Loucy (cell line): ENCODE measurements around the gene PARP8.

Experiments used
- H2AFZ ChIP-seq: fragments of 200-600 bp; sonication (generic); 2 replicates; pipeline ENCODE4 v1.6.0; 2016; ENCODE audit warnings: antibody characterized with exemption, mild to moderate bottlenecking, low read length, moderate library complexity
- H3F3A ChIP-seq: fragments of 200-600 bp; 2 replicates; pipeline ENCODE4 v1.6.0; 2016; ENCODE audit warnings: antibody characterized with exemption, low read depth, mild to moderate bottlenecking
- H3K27me3 ChIP-seq: fragments of 200-600 bp; sonication (generic); 2 replicates; pipeline ENCODE4 v1.6.1; 2014; ENCODE audit warnings: low read length, mild to moderate bottlenecking; ENCODE audit not compliant: insufficient read depth, poor library complexity, severe bottlenecking
- H3K36me3 ChIP-seq: fragments of 200-600 bp; sonication (generic); 2 replicates; pipeline ENCODE4 v1.6.1; 2016; ENCODE audit warnings: low read length; ENCODE audit not compliant: insufficient read depth
- H3K4me1 ChIP-seq: fragments of 200-600 bp; sonication (generic); 2 replicates; pipeline ENCODE4 v1.5.1; 2014; ENCODE audit warnings: low read length, mild to moderate bottlenecking; ENCODE audit not compliant: insufficient read depth, poor library complexity, severe bottlenecking
- H3K4me2 ChIP-seq: fragments of 200-600 bp; sonication (generic); 2 replicates; pipeline ENCODE4 v1.6.0; 2014; ENCODE audit warnings: antibody characterized with exemption, low read length, low read depth, mild to moderate bottlenecking; ENCODE audit not compliant: poor library complexity, severe bottlenecking
- H3K4me3 ChIP-seq: fragments of 200-600 bp; sonication (generic); 2 replicates; pipeline ENCODE4 v1.5.1; 2014; ENCODE audit warnings: low read length, mild to moderate bottlenecking, mixed read lengths; ENCODE audit not compliant: poor library complexity, severe bottlenecking
- H3K79me2 ChIP-seq: fragments of 200-600 bp; sonication (generic); 2 replicates; pipeline ENCODE4 v1.6.1; 2014; ENCODE audit warnings: low read length; ENCODE audit not compliant: insufficient read depth
- H3K9ac ChIP-seq: fragments of 200-600 bp; sonication (generic); 2 replicates; pipeline ENCODE4 v1.6.0; 2014; ENCODE audit warnings: mild to moderate bottlenecking, low read depth, low read length, moderate library complexity; ENCODE audit not compliant: poor library complexity, severe bottlenecking
- H3K9me2 ChIP-seq: fragments of 200-600 bp; sonication (generic); replicated peaks from 2 replicates; pipeline ENCODE4 v1.6.1; 2016; ENCODE audit warnings: low read depth, low read length, mixed read lengths
- H3K9me3 ChIP-seq: fragments of 200-600 bp; sonication (generic); 2 replicates; pipeline ENCODE4 v1.6.1; 2014; ENCODE audit warnings: mild to moderate bottlenecking, antibody characterized with exemption, low read length, low read depth; ENCODE audit not compliant: insufficient read depth
- H4K20me1 ChIP-seq: fragments of 200-600 bp; sonication (generic); 2 replicates; pipeline ENCODE4 v1.6.0; 2014; ENCODE audit warnings: antibody characterized with exemption, low read length, mild to moderate bottlenecking; ENCODE audit not compliant: insufficient read depth, poor library complexity, severe bottlenecking
- EZH2phosphoT487 ChIP-seq: fragments of 200-600 bp; IDR thresholded peaks from 2 replicates; pipeline ENCODE4 v1.6.1; 2018; ENCODE audit warnings: antibody characterized with exemption, mild to moderate bottlenecking, moderate library complexity, borderline replicate concordance
- TF ChIP-seq, protein P1 (sequence below): fragments of 200-600 bp; sonication (generic); conservative IDR thresholded peaks from 2 replicates; pipeline ENCODE4 v1.5.1; 2014; ENCODE audit warnings: mild to moderate bottlenecking, antibody characterized with exemption, low read length

The PARP8 gene

DNA sequence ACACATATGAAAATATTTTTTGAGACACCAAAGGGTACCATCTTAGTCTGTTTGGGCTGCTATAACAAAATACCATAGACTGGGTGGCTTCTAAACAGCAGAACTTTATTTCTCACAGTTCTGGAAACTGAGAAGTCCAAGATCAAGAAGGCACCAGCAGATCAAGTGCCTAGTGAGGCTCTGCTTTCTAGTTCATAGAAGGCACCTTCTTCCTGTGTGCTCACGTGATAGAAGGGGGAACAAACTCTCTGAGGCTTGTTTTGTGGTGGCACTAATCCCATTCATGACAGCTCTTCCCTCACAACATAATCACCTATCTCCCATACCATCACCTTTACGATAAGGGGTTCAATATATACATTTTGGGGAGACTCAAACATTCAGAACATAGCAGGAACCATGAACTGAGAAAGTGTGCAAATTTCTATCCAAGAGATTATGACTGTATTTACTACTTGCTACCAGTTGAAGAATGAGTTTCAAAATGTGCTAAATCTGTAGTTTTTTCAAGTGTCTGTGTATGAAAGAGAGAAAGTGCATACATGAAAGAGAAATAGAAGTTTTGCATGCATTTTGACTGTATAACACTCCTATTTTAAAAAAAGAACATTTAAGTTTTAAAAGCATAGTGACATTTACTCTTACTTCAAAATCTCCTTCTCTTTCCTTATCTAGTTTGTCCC lies 207.3 kb downstream of the PARP8 start:
- Histone ChIP-seq H3K9me2 (no peaks in the 10 kb centered on the region), H3K79me2 (no peaks in the 10 kb centered on the region), H3F3A (no peaks in the 10 kb centered on the region), H3K9ac (no peak overlapping the region), H2AFZ (no peak overlapping the region), H3K4me3 (no peak overlapping the region), H3K9me3 (no peaks in the 10 kb centered on the region), H4K20me1 (no peaks in the 10 kb centered on the region), H3K4me1 (no peaks in the 10 kb centered on the region), H3K4me2 (no peak overlapping the region), H3K36me3 (no peaks in the 10 kb centered on the region), H3K27me3 (no peaks in the 10 kb centered on the region)
- no peak for TF ChIP-seq EZH2phosphoT487
- TF ChIP-seq, protein P1, sequence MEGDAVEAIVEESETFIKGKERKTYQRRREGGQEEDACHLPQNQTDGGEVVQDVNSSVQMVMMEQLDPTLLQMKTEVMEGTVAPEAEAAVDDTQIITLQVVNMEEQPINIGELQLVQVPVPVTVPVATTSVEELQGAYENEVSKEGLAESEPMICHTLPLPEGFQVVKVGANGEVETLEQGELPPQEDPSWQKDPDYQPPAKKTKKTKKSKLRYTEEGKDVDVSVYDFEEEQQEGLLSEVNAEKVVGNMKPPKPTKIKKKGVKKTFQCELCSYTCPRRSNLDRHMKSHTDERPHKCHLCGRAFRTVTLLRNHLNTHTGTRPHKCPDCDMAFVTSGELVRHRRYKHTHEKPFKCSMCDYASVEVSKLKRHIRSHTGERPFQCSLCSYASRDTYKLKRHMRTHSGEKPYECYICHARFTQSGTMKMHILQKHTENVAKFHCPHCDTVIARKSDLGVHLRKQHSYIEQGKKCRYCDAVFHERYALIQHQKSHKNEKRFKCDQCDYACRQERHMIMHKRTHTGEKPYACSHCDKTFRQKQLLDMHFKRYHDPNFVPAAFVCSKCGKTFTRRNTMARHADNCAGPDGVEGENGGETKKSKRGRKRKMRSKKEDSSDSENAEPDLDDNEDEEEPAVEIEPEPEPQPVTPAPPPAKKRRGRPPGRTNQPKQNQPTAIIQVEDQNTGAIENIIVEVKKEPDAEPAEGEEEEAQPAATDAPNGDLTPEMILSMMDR, result no peak

DNA sequence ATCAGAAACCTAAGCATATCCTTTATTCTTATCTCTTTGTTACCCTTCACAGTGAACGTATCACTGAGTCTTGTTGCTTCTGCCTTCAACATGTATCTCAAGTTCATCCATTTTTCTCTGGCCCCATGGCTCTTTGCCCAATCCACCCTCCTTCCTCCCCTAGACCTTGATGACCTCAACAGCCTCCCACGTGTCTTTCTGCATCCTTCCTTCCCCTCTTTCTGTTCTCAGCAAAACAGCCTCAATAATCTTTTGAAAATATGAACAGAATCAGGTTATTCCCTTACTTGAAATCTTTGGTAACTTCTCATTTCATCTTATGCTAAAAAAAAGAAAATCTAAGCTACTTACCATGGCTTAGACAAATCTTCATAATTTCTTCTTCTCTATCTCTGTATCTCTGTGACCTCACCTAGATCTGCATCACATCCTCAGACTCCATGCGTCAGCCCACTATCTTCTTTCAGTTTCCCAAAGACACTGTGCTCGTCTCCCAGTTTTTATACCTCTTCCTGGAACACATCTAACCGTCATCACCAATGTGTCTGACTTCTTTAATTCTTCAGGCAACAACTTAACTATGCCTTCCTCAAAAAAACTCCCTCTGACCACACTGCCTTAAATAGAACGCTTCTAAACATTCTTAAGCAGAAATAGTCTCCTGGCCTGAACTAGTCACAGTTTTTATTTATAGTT lies 208.0 kb downstream of the PARP8 start:
- Histone ChIP-seq H2AFZ (no peak overlapping the region), H3K9me3 (no peaks in the 10 kb centered on the region), H3K4me1 (no peaks in the 10 kb centered on the region), H3K9me2 (no peaks in the 10 kb centered on the region), H3K4me3 (no peak overlapping the region), H3K27me3 (no peaks in the 10 kb centered on the region), H3K9ac (no peak overlapping the region), H4K20me1 (no peaks in the 10 kb centered on the region), H3K4me2 (no peak overlapping the region), H3K79me2 (no peaks in the 10 kb centered on the region), H3F3A (no peaks in the 10 kb centered on the region), H3K36me3 (no peaks in the 10 kb centered on the region)
- TF ChIP-seq, protein P1, result no peak
- no peak for TF ChIP-seq EZH2phosphoT487

DNA sequence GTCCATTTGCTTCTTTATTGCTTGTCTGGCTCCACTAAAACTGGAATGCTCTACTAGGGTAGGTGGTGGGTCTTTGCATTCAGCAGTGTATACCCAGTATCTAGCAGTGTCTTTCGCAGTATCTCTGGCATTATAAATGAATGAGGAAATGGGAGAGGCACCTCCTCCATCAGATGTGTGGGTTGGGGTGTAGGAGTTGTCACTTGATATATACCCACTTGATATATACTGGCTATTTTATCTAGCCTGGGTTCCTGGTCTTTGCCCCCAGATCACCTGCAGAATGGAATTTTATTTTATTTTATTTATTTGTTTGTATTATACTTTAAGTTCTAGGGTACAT lies 208.5 kb downstream of the PARP8 start:
- H3K9me3 ChIP-seq, result no peaks in the 10 kb centered on the region
- no peaks in the 10 kb centered on the region for H4K20me1 ChIP-seq
- no peak overlapping the region for H3K4me2 ChIP-seq
- TF ChIP-seq, protein P1, result no peak
- H3K9me2 ChIP-seq, result no peaks in the 10 kb centered on the region
- H3K27me3 ChIP-seq, result no peaks in the 10 kb centered on the region
- no peak overlapping the region for H2AFZ ChIP-seq
- no peak overlapping the region for H3K4me3 ChIP-seq
- H3K79me2 ChIP-seq, result no peaks in the 10 kb centered on the region
- H3F3A ChIP-seq, result no peaks in the 10 kb centered on the region
- H3K4me1 ChIP-seq, result no peaks in the 10 kb centered on the region
- H3K36me3 ChIP-seq, result no peaks in the 10 kb centered on the region
- H3K9ac ChIP-seq, result no peak overlapping the region
